Keratinocyte (primary cell): ENCODE results near the gene RBCK1. TPM values are rescaled to one million over a fixed set of nuclear protein-coding genes. Genes with fewer than 3 reads are reported as not detected.

Experiments
- DNase-seq: peaks from one replicate; pipeline ENCODE4 v3.0.0-alpha.2; 2011; ENCODE audit warnings: low read depth, missing footprints, low spot score
- FAIRE-seq: peaks from 2 replicates; lab custom pipeline; 2011; peaks lifted over from hg19 to GRCh38; lab: Jason Lieb, UNC
- H2AFZ ChIP-seq: 2 replicates; pipeline ENCODE4 v1.6.0; 2012; ENCODE audit warnings: low read length, control low read depth, inconsistent platforms; ENCODE audit not compliant: control insufficient read depth
- H3K27ac ChIP-seq: 2 replicates; pipeline ENCODE4 v1.5.1; 2011; ENCODE audit warnings: low read length; ENCODE audit not compliant: control insufficient read depth, insufficient read depth
- H3K27me3 ChIP-seq: 3 replicates; pipeline ENCODE4 v1.6.0; 2011; ENCODE audit warnings: low read length; ENCODE audit not compliant: control insufficient read depth, insufficient read depth; ENCODE audit errors: extremely low read depth
- H3K36me3 ChIP-seq, 2 experiments: 2 replicates in 1 of 2; 3 replicates in 1 of 2; pipeline ENCODE4 v1.5.1; 2011; ENCODE audit warnings: low read length in 2 of 2, mild to moderate bottlenecking in 1 of 2; ENCODE audit not compliant: control insufficient read depth in 2 of 2, insufficient read depth in 2 of 2; ENCODE audit errors: extremely low read depth in 1 of 2
- H3K4me1 ChIP-seq: 3 replicates; pipeline ENCODE4 v1.5.1; 2011; ENCODE audit warnings: low read length; ENCODE audit not compliant: control insufficient read depth, insufficient read depth; ENCODE audit errors: extremely low read depth
- H3K4me2 ChIP-seq: 3 replicates; pipeline ENCODE4 v1.6.0; 2011; ENCODE audit warnings: low read depth, low read length; ENCODE audit not compliant: control insufficient read depth, insufficient read depth; ENCODE audit errors: extremely low read depth
- H3K4me3 ChIP-seq, 3 experiments: fragments of 200-600 bp in 1 of 3; sonication (generic) in 1 of 3; 2 replicates in 2 of 3; 3 replicates in 1 of 3; pipeline ENCODE4 v1.5.1; 2011 to 2016; ENCODE audit warnings: low read length in 3 of 3, mild to moderate bottlenecking in 3 of 3, control low read depth in 2 of 3, inconsistent platforms in 1 of 3, low read depth in 1 of 3, mixed read lengths in 1 of 3, mixed run types in 1 of 3, moderate library complexity in 1 of 3; ENCODE audit not compliant: control insufficient read depth in 2 of 3, insufficient read depth in 2 of 3; ENCODE audit errors: extremely low read depth in 1 of 3
- H3K79me2 ChIP-seq: 2 replicates; pipeline ENCODE4 v1.6.0; 2012; ENCODE audit warnings: low read length; ENCODE audit not compliant: control insufficient read depth, insufficient read depth
- H3K9ac ChIP-seq: 3 replicates; pipeline ENCODE4 v1.6.0; 2011; ENCODE audit warnings: low read length; ENCODE audit not compliant: control insufficient read depth, insufficient read depth; ENCODE audit errors: extremely low read depth
- H3K9me1 ChIP-seq: 3 replicates; pipeline ENCODE4 v1.6.0; 2011; ENCODE audit warnings: low read length; ENCODE audit not compliant: control insufficient read depth, insufficient read depth; ENCODE audit errors: extremely low read depth
- H3K9me3 ChIP-seq: 2 replicates; pipeline ENCODE4 v1.5.1; 2012; ENCODE audit warnings: low read depth, low read length; ENCODE audit not compliant: control insufficient read depth
- H4K20me1 ChIP-seq: 3 replicates; pipeline ENCODE4 v1.6.0; 2011; ENCODE audit warnings: low read length; ENCODE audit not compliant: control insufficient read depth, insufficient read depth; ENCODE audit errors: extremely low read depth
- EZH2 ChIP-seq: IDR thresholded peaks from one replicate; pipeline ENCODE4 v1.6.1; 2012; ENCODE audit warnings: inconsistent platforms, mild to moderate bottlenecking, low read length, moderate library complexity
- dilution Hi-C: fragments of 300-500 bp; cut with MboI; formaldehyde crosslinking; loops from one replicate; pipeline ENCODE4 v1.7.0; 2020; ENCODE audit warnings: low sequenced_read_pairs; ENCODE audit not compliant: extremely low pct_ligation_motif_present
- polyA plus RNA-seq, 5 experiments: library from polyadenylated mRNA; depleted of rRNA in 3 of 5; stranded (reverse) in 3 of 5; stranded (forward) in 1 of 5; unstranded in 1 of 5; fragments of >200 nt; gene quantifications; 1 replicate in 1 of 5; 2 replicates in 3 of 5; 3 replicates in 1 of 5; pipeline versions ENCODE4 v1.2.1 to v1.2.3, GENCODE V29; 2011 to 2012; ENCODE audit warnings: missing spikeins in 2 of 5, low read depth in 1 of 5, low replicate concordance in 1 of 5
- TF ChIP-seq, protein P1 (sequence below), 3 experiments: IDR thresholded peaks in 1 of 3; conservative IDR thresholded peaks in 1 of 3; optimal IDR thresholded peaks in 1 of 3; 2 replicates in 2 of 3; 3 replicates in 1 of 3; pipeline versions ENCODE3 to v1.5.1; 2011; ENCODE audit warnings: low read length in 3 of 3, mild to moderate bottlenecking in 3 of 3, moderate library complexity in 2 of 3, control low read depth in 1 of 3, inconsistent platforms in 1 of 3; ENCODE audit not compliant: insufficient read depth in 2 of 3; ENCODE audit errors: extremely low read depth in 1 of 3

RBCK1 gene
- polyA plus RNA-seq, 1 donor (not counting 4 experiments of a cell fraction or from before 2014, with no cell fraction given), result 136 TPM

DNA sequence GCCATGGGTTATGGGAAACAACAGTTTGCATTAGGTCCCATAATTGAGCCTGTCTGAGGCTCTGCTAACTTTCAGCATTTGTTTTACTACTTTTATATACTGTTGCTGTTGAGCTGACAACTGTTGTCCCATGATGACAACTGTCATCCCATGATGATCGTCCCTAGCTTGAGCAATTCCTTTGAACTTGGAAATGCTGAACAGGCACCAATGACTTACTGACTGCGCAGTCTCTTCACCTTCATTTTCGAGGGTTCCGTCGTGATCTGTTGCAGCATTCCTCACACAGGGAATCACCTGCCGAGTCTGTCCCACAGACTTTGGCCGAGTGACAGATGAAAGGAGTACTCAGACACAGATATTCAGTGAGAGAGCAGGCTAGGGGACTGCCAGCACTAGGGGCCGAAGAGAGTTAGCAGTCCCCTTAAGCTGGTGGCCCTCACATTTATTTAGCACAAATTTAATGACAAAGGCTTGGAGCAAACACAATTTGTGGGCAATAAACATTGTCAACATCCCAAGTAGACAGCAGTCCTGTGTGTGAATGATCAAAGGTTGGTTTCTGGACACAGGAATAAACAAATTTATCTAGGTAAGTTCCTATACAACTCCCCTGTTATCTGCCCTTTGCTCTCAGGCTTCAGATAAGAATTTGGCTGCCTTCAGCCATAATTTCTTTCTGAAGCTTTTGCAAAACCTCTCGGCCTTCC lies 64.2 kb downstream of the RBCK1 start:
- no peak overlapping the region for H3K27ac ChIP-seq
- no peak overlapping the region for H3K9ac ChIP-seq
- no peaks in the 10 kb centered on the region for H3K4me1 ChIP-seq
- no peaks in the 10 kb centered on the region for H3K79me2 ChIP-seq
- no peak overlapping the region for H3K4me3 ChIP-seq
- no peak overlapping the region for H3K4me2 ChIP-seq
- peaks cover 3% of the 10 kb centered on the region for H3K27me3 ChIP-seq
- dilution Hi-C loops, result no loop called here
- H3K9me3 ChIP-seq, result no peaks in the 10 kb centered on the region
- no peaks in the 10 kb centered on the region for H3K9me1 ChIP-seq
- H3K36me3 ChIP-seq, result peaks cover 3 to 7% of the 10 kb centered on the region in 2 experiments
- no peaks in the 10 kb centered on the region for H4K20me1 ChIP-seq
- no peak for DNase-seq
- no peak overlapping the region for H2AFZ ChIP-seq
- FAIRE-seq, result no peak
- TF ChIP-seq, protein P1, sequence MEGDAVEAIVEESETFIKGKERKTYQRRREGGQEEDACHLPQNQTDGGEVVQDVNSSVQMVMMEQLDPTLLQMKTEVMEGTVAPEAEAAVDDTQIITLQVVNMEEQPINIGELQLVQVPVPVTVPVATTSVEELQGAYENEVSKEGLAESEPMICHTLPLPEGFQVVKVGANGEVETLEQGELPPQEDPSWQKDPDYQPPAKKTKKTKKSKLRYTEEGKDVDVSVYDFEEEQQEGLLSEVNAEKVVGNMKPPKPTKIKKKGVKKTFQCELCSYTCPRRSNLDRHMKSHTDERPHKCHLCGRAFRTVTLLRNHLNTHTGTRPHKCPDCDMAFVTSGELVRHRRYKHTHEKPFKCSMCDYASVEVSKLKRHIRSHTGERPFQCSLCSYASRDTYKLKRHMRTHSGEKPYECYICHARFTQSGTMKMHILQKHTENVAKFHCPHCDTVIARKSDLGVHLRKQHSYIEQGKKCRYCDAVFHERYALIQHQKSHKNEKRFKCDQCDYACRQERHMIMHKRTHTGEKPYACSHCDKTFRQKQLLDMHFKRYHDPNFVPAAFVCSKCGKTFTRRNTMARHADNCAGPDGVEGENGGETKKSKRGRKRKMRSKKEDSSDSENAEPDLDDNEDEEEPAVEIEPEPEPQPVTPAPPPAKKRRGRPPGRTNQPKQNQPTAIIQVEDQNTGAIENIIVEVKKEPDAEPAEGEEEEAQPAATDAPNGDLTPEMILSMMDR (optimal IDR thresholded peaks at IDR 0.05 in 1 of 3, IDR thresholded peaks at IDR 0.05 in 1 of 3, conservative IDR thresholded peaks at IDR 0.05 in 1 of 3; ENCODE audit: extremely low read depth in 1 of 3, insufficient read depth in 2 of 3, low read length in 3 of 3), result no peak
- no peak for TF ChIP-seq EZH2

DNA sequence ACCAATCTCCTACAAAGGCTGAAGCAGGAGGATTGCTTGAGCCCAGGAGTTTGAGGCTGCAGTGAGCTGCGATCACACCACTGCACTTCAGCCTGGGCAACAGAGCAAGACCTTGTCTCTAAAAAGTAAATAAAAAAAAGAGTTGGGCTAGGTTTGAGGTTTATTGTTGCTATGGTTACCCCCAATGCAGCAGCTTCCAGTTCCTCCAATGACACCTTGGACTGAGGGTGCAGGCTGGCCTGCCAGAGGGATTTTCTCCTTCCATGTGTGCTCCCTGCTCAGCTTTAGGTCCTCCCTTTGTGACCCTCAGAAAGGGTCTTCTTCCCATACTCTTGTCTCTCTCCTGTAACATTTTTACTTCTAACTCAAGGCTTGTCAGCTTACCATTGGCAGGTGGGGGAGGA lies 64.8 kb downstream of the RBCK1 start:
- dilution Hi-C loops, result no loop called here
- H3K79me2 ChIP-seq, result no peaks in the 10 kb centered on the region
- H3K36me3 ChIP-seq, result peaks cover 3 to 11% of the 10 kb centered on the region in 2 experiments
- H3K4me2 ChIP-seq, result no peak overlapping the region
- H3K27ac ChIP-seq, result no peak overlapping the region
- H3K4me3 ChIP-seq, result no peak overlapping the region
- peaks cover 3% of the 10 kb centered on the region for H3K27me3 ChIP-seq
- no peaks in the 10 kb centered on the region for H3K4me1 ChIP-seq
- no peaks in the 10 kb centered on the region for H4K20me1 ChIP-seq
- H3K9me3 ChIP-seq, result no peaks in the 10 kb centered on the region
- no peak for TF ChIP-seq EZH2
- TF ChIP-seq, protein P1 (optimal IDR thresholded peaks at IDR 0.05 in 1 of 3, IDR thresholded peaks at IDR 0.05 in 1 of 3, conservative IDR thresholded peaks at IDR 0.05 in 1 of 3; ENCODE audit: extremely low read depth in 1 of 3, insufficient read depth in 2 of 3, low read length in 3 of 3), result no peak
- no peaks in the 10 kb centered on the region for H3K9me1 ChIP-seq
- DNase-seq (no peak), FAIRE-seq (no peak)
- H2AFZ ChIP-seq, result no peak overlapping the region
- no peak overlapping the region for H3K9ac ChIP-seq
